Fibroblast of skin of back (primary cell): ENCODE data around the gene TCEA2.
A peak's percentile ranks its signal among the peaks of the same experiment; 100 is the strongest.

Source experiments
- DNase-seq: peaks from one replicate; pipeline ENCODE4 v3.0.0-alpha.2; 2013

The TCEA2 gene

DNA sequence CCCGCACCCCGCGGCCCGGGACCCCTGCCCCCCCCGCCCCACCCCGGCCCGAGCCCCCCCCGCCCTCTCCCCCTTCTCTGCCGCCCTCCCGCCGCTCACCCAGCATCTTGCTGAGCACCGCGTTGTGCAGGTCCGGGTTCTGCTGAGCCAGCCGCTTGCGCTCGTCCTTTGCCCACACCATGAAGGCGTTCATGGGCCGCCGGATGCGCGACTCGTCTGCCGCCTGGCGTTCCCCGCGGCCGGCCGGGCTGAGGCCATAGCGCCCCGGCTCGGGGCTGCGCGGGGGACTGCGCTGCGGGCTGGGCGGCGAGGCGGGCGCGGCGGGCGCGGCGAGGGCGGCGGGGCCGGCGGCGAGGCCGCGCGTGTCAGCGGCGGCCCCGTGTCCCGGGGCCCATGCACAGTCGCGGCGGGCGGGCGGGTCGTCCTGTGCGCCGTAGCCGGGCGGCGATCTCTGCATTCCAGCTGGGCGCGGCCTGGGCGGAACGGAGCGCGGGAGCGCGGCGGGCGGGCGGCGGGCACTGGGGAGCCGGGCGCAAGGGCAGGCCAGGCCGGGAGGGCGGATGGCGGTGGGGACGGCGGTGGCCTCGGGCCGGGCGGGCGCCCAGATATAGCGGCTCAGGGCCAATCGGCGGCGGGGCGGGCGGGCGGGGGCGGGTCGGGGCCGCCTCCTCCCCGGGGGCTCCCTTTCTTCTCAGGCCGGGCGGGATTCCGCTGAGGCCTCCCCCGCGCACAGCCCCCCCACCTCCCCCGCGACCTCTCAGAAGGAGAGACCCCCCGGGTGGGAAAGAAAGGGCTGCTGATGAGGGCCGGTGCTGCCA lies 13.7 kb upstream of the TCEA2 start, which contains the start of gene SOX18:
TSS of gene SOX18 (minus strand) at position 580 of the 818 bp plus-strand sequence. CDS start at position 457, 123 bp downstream.
- DNase-seq = peak; percentile 47

DNA sequence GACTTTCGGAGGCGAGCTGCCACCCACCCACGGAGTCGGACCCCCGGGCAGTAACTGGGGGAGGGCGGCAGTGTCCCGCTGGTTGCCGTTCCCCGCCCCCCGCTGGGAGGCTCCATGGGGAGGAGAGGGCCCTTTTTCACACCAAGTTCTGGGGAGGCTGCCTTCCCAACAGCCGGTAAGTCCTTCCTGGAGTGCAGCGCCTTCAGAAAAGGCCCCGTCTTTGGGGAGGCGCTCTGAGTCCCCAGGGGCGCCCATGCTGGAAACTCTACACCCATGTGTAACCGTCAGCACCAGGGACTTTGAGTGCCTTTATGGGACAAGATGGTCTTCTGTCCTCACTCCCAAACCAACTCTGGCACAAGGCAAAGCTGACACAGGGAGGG lies 13.1 kb upstream of the TCEA2 start:
- DNase-seq = no peak

- no peak for DNase-seq
These were observed 12.6 kb upstream of the TCEA2 start for GRCh38 chr20:64050261-64051032.

GRCh38 chr20:64051033-64051452 lies 12.0 kb upstream of the TCEA2 start:
- no peak for DNase-seq

GRCh38 chr20:64051561-64052325 lies 11.3 kb upstream of the TCEA2 start:
- DNase-seq = no peak

- DNase-seq = no peak
These were observed 10.7 kb upstream of the TCEA2 start for GRCh38 chr20:64052326-64052722.

DNA sequence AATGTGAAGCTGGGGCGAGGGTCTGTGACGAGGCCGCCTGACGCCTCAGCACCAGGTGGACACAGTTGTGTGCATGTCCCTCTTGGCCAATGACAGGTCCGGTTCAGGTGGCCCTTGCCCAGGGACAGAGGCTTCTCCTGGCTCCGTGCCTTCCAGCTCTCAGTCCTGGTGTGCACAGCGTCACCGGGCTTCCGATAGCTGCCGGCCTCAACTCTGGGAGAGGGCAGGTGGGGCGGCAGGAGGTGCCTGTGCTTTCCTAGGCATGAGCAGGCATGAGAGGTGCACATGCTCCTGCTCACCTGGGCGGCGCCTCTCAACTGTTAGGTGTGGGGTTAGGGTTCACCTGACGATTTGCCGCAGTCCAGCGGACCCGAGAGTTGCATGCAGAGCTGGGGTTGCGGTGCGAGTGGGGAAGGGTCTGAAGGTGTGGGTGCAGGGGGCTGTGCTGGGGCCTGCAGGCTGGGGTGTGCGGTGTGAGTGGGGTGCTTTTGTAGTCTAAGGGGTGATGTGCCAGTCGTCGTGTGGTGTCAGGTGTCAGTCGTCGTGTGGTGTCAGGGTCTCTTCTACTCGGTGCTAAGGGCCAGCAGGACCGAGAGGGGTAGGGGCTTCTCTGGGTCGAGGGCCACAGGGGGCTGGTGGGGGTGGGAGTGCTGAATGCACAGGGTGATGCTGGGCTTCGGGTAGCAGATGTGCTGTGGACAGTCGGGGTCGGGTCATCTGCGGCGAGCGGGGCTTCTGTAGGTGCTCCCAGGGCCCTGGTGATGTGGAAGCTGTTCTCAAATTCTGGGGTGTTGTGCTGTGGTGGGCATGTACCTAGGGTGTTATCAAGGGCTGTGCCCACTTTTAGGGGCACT lies 9.8 kb upstream of the TCEA2 start:
- DNase-seq = no peak

DNA sequence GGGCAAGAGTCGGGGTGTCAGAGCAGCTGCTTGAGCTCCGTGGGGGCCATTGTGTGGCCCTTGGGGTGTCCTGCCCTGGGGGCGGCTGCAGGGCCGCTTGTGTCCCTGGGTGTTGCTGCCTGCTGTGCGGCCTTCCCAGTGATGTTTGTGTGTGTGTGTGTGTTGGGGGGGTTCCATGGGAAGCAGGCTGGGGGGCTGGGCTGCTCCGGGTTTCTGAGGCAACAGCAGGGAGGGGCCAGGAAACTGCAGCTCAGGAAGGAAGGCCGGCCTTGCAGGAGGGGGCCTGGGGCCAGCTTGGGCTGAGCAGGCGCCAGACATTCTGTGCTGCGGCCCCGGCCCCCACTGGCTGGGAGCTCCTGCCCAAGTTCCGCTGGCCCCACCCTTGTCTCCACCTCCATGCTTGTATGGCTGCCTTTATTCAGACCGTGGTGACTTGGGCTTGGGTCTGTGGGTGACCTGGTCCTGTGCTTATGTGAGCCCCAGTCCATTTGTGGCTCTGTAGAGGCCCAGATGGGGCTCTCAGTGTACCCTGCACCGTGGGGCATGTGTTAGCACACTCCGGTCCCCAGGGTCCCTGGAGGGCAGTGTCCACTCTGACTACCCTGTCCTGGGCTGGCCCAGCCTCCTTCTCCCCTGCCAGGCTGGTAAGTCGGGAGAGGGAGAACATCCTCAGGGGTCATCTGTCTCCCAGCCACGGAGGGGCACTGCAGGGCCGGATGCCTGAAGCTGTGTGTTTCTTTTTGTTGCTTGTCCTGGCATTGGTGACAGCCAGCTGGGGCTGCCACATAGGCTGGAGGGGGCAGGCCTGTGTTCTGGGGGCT lies 8.9 kb upstream of the TCEA2 start:
- DNase-seq = peak; percentile 46

- no peak for DNase-seq
These were observed 7.6 kb upstream of the TCEA2 start for GRCh38 chr20:64055396-64055892.

DNA sequence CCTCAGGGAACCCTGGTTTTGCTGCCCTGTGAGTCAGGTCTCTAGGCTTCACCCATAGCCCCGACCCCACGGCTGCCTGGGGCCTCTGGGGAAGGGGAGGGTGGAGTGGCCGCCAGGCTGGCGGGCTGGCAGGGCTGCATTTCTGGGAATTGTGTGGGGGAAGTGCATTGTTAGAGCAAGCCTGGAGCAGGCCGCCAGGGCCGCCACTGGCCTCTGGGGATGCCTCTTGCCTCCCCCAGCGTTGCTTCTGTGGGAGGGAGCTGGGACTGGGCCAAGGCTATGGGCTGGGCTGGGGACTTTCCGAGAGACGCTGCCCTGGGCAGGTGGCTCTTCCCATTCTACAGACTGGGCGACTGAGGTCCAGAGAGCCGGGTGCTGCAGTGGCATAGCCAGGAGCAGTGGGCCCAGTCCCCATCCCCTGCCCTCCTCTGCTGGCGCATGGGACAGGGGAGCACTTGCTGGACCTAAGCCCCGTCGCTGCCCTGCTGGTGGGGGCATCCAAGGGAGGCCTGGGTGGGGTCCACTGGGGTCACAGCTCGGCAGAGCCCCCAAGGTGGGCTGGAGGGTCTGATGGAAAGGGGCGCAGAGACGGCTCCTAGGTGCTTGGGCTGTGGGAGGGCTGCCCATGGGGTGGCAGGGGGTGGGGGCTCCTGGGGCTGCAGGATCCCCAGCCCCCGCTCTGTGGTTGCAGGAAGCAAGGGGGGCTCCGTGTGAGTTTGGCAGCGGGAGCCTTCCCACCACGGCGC lies 6.9 kb upstream of the TCEA2 start:
- peak; percentile 66 for DNase-seq

GRCh38 chr20:64056639-64056888 lies 6.4 kb upstream of the TCEA2 start:
- no peak for DNase-seq

- DNase-seq = no peak
These were observed 5.9 kb upstream of the TCEA2 start for GRCh38 chr20:64056889-64057627.

DNA sequence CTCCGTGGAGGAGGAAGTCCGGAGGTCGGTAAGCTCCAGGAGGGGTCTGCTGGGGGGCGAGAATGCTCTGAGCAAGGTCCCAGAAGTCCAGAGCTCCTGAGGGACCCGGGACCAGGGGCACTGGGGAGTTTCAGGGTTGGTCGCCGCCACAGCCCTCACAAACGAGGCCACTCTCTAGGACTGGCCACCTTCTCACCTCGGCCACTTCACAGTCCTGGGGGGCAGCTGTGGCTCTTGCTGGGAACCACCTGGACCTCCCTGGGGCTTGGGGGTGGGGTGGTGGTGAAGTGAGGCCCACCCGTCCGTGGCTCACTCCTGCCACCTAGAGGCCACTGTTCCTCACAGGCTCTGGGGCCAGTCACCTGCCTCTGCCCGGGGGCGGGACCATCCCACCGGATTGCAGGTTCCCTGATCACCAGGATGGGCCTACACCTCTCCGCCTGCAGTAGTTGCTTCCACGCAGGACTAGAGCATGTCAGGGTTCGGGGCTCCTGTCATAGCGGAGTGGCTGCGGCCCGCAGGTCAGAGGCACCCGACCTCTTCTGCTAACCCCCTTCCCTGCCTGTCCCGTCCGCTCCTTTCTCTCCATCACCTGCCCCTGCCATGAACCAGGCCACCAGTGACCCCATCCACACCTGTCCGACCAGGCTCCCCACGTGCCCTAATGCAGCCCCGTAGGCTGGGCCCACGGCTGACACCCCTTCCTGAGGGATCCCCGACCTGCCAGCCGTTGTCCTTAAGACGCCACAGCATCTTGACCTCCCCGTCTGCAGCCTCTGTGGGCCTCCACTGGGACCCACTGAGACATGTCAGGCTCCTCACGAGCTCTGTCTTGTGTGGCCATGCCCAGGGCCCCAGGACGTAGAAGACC lies 5.1 kb upstream of the TCEA2 start:
- DNase-seq = peak; percentile 59

DNA sequence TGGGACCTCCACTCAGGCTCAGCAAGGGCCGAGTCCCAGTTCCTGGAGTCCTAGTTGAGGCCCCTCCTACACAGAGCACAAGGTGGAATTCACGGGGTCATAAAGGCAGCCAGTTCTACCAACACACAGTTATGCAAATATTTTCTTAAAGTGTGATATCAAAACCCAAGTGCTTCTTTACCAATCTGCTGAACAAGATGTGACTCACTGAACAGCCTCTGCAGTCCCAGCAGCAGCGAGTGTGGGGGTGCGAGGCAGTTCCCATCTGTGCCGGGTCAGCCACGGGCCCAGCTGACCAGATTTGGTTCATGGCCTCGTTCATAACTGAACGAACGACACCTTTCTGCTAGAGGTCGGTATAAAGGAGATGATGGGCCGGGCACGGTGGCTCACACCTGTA lies 4.5 kb upstream of the TCEA2 start:
- peak; percentile 45 for DNase-seq

GRCh38 chr20:64062276-64062595 lies 762 bp upstream of the TCEA2 start:
- no peak for DNase-seq

GRCh38 chr20:64063389-64064144 lies 569 bp downstream of the TCEA2 start:
- no peak for DNase-seq

DNA sequence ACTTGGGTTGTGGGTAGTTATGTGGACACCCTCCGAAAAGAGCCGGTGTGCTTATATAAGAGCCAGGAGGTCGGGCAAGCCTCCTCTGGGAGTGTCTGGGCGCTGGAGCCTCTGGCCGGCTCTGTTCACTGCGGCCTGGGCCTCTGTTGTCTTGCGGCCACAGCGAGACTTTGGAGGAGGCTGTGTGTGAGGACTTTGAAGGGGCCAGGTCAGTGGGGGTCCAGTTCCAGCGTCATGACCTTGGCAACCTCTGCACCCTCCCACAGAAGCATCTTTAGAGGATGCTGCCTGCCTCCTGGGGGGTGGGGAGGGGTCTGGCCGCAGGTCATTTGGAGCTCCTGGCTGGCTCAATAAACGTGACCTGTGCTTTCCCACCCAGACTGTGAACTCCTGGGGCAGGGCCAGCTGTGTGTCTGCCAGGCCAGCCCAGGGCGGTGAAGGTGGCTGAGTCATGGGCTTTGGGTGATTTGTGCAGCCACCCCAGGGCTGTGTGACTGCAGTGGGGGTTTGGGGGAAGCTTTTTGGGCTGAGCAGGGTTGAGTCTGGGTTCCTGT lies 1.2 kb downstream of the TCEA2 start:
- DNase-seq = peak; percentile 39
